ENCODE results near the gene TMIE.

The TMIE gene

GRCh38 chr3:46709721-46710120 is 8.5 kb downstream of the TMIE start:
- no peak for DNase-seq

GRCh38 chr3:46710229-46710628 is 9.0 kb downstream of the TMIE start:
- no peak for DNase-seq

DNA sequence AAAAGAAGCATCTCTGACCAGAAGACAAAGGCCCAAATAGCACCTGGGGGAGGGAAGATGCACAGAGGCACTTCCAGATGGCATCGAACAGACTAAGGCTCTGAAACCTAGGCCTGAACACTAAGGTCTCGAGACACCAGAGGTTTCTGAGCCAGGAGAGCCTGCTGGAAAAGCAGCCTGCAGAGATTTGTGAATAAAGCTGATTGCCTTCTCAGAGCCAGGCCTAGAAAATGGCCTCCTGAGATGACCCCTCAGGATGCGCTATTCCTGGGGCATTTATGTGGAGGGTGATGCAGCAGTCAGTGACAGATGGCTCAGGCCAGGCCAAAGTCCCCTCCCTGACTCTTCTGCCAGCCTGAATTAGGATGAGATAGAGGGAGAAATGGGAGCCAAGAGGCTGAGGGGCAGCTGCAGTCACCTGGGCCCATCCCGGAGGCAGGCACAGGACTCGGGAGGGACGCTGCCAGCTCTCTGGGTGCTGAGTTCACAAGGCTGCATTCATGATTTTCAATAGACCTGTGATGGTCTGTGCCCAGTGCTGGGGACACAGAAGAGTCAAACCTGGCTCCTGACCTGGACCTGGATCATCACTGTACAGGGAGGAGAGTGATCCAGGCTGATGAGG is 9.6 kb downstream of the TMIE start:
- no peak for DNase-seq

DNA sequence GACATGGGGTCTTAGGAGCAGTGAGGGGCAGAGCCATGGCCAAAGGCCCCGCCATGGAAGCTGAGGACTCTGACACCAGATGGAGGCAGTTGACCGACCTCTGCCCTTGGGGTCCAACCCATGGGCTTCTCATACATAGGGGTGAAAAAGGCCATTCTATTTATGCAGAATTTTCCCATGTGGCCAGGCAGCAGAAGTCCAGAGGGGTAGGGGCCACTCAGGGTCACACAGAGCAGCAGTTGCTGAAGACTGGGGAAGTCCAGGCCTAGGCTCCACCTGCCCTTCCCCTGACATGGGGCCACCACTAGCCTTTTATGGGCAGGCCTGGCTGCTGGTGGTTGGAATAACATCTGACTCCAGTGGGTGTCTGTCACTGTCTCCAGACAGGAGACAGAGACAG is 10.1 kb downstream of the TMIE start:
- DNase-seq: no peak

DNA sequence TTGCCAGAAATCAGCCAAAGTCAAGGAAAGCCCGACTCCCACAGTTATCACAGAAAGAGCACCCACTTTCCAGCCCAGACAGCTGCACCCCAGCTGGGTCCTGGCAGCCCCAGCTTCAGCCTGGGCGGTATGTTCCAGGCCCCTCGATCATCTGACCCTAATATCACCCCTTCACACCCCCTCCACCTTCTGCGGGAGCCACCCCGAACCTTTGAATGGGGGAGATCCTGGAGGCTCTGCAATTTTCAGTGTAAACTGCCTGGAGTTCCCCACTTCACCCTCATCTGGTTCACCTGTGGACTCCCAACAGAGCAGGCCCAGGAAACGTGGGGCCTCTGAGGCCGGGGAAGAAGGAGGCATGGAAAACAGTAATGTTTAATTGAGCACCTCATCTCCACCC is 10.6 kb downstream of the TMIE start:
- DNase-seq: no peak

GRCh38 chr3:46712191-46713049 is 11.2 kb downstream of the TMIE start:
- DNase-seq: no peak

DNA sequence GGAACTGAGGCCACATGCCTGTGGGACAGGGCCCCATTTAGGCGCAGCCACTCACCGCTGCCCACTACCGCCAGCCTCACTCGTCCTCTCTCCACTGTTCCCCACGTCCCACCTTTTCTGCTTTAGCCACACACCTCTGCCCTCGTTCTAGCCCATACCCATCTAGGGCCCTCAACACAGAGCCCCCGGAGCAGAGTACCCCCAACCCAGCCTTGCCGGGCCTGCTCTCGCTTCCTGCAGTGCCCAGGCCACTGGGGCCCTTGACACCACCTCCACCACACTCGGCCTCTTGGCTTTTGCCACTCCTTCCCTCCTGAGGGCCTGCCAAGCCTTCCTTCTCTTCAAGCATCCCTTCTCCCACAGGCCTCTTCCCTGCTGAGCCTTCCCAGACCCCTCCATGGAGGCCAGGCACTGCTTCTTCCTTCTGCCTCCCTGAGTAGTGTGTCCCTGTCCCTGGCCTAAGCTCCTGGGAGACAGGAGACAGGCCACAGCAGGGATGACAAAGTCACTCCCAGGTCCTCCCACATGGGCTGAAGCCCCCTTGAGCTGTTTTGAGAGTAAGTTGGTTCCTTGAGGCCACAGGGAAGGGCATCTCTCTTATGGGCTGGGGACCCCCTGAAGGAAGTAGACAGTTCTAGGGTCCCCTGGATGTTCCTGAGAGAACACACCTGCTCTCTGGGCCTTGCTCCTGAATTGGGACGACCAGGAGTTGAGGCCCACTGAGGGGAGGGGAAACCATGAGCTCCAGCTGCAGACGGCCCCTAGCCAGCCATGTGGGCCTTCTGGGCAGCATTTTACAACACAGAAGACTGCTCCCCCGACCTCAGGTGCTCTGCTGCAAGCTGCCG is 12.1 kb downstream of the TMIE start:
- no peak for DNase-seq

DNA sequence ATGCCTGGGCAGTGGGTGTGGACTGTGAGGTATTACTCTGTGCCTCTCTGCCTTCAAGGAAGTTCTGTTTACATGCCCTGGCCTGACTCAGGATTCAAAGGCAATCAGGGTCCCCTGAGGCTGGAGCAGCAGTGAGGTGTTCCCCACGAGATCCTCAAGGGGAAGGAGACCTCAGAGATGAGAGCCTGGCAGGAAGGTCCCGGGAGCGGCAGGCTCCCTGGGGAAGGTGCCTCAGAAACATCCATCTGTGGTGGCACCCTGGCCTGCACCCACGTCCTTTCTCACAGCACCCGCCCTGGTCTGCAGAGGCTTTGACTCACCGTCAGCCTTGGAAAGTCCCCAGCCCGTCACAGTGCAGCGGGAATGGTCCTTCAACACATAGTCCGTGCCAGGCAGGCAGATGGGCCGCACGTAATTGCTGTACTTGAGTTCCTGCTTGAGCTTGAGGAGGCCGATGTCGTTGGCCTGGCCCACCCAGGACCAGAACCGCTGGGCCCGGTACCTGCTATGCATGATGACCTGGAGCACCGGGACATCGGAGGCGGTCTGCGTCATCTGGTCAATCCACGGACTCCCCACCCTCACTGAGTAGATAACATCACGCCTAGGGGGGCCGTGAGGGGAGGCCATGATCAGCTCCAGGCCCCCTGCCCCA is 12.8 kb downstream of the TMIE start:
- DNase-seq: no peak

DNA sequence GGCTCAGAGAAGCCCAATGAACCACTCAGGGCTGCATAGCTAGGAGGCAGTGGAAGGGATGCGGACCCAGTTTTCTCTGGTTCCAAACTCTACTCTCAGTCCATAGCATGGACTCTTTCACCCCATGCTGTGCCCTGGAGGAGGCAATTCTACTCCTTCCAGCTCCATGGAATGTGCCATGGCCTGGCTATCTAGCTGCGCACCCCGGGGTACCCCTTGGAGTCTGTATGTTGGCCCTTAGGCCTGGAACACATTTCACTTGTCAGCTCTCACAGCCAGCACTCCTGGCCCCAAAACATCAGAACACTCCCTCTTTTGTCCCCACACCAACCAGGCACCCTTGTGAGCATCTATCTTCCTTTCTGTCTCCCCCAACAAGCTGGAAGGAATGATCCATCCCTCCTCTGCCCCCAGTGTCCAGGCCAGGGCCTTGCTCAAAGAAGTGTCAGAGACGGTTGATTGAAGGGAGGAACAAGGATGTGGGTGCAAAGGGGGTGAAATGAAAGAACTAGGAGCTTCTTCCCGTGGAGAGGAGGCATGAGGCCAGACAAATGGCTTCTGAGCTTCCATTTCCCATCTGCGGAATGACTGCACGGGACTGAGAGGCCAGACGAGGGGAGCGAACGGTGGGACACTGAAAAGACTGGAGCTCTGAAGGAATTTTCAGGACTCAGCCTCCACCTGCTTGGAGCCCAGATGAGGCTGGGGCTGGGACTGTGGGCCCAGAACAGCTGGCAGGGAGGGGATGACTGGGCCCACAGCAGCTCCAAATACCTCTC is 13.7 kb downstream of the TMIE start:
- no peak for DNase-seq

DNA sequence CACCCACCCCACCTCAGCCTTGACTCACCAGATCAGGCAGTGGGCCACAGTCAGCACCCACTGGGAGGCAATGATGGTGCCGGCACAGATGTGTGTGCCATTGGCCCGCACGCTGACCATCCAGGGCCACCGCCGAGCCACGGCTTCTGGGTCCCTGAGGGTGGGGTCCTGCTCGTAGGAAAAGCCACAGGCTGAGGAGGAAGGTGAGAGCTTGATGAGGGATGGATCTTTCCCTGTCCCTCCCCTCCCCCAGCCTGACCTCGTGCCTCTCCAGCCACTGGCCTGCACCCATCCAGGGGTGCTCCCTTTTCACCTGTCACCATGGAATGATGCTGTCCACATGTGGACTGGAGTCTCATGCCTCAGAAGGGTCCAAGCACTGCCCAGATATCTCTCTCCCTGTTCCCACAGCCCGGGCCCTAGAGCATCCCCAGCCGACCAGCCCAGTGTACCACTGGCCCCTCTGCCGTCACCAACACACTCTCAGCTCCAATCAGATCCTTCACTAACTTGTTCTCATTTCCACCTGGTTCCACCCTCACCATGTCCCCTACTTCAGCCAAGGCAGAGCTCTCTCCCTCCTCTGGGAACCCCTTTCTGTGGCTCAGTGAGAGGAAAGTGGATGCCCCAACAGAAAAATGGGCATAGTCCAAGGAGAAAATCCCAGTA is 14.4 kb downstream of the TMIE start:
- DNase-seq: no peak

GRCh38 chr3:46716461-46717441 is 15.6 kb downstream of the TMIE start:
- no peak for DNase-seq

DNA sequence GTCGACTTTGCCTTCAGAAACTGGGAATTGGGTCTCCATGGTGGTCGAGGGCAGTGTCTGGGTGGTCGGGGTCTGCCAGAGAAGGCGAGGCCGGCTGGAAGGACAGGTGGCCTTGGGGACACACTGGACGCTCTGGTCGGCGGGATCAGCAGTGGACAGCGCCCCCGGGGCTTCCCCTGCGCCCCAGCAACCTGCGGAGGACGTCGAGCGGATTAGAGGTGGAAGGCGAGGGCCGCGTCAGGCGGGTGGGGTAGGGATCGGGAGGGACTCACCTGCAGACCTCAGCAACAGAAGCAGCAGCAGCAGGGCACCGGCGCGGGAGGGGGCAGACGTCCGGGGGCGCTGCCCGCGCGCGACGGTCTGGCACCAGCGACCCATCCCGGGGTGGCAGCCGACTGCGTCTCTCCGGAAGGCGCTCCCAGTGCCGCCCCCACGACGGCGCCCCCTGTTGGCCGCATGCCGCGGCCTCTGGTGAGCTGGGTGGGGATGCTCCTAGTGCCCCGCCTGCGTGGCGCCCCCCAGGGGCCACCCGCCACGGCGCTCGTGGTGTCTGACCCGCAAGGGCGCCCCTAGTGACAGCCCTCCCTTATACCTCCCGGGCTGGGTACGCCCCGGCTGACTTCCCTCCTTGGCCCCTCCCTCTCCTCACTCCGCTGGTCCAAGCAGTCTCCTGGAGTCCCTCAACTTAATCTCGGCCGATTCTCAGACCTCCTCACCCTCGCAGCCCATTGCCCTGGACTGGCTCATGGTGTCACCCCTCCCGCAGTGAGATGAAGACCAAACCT is 16.4 kb downstream of the TMIE start, which contains the start of gene PRSS50:
PRSS50 (minus strand) TSS at position 423 of the 785 bp plus-strand sequence; CDS start at position 378, 45 bp downstream.
- DNase-seq: no peak

DNA sequence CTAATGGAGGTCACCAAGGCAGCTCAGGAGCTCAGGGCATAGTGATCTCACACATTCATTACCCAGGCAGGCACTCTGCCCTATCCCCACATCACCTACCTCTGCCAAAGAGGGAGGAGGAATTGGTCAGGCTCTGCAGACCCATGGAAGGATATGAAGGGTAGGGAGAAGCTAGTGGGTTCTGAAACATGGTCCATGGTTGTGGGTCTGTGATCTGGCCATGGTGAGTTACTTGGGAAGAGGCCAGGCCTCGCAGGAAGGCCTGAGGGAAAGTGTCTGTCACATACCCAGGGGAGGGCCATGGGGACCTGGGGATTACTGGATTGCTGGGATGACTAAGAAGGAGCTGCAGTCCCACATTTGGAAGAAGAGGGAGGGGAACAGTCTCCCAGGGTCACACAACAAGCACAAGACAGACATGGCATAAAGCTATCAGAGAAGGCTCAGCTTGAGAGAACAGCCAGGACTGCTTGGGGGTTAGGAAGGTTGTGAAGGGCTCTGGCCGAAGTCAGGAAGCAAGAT is 17.9 kb downstream of the TMIE start:
- DNase-seq: no peak

DNA sequence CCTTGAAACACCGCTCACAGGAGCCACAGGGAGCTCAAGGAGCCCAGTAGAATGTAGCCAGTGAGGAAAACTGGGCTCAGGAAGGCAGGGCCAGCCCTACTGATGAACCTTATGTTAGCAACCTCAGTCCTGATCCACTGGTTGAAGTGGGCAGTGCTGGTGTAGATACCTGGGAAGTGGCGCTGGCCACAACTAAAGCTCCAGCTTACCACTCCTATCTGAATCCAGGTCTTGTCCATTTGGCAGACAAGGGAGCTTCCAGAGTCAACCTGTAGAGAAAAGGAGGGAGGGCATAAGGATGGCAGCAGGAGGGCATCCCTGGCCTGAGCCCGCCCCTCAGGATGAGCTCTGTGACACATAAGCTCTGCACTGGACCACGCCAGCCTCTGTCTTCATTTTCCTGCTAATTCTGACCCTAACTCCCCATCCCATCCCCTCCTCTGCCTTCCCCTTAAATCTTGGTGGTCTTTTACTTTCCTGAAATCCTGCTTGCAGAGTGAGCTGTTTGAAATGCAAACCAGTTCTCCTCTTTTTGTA is 18.6 kb downstream of the TMIE start:
- no peak for DNase-seq

GRCh38 chr3:46721009-46721408 is 19.8 kb downstream of the TMIE start:
- no peak for DNase-seq

DNA sequence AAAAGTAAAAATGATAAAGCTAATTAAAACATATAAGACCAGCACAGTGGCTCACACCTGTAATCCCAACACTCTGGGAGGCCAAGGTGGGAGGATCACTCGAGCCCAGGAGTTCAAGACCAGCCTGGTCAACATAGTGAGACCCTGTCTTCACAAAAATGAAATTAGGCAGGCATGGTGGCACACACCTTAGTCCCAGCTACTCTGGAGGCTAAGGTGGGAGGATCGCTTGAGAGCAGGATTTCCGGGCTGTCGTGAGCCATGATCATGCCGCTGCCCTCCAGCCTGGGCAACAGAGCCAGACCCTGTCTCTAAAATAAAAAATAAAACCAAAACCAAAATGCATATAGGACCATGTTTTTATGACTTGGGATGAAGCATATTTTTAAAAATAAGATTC is 21.3 kb downstream of the TMIE start:
- DNase-seq: no peak

GRCh38 chr3:46724424-46724823 is 23.2 kb downstream of the TMIE start:
- no peak for DNase-seq

DNA sequence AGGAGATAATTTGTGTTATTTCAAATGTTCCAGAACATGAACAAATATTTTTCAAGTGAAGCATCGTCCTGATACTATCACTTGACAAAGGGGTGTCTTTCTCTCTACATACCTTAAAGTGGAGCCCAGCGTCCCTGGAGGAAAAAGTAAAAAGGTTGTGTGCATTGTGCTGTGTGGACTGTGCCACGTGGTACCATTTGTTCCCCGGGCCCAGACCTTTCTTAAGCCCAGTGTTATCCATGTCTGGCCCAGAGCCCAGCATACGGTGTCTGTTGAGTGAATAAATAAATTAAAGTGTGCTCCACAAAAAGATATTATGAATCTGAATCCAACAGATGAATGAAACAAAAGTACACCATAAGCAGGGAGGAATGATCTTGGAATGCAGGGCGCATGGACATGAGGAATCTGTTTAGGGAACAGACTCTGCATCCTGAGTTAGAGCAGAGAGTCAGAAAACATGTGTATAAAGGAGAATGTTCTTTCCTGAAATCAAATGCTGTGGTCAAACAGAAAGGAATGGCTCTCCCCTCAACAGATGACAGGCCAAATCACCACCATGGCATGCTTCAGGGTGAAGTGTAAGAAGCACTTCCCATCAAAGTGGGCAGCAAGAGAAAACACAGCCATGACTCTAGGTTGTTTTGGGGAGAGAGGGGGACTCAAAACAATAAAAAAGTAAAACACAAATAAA is 24.6 kb downstream of the TMIE start:
- DNase-seq: no peak
